HepG2 (cell line): ENCODE data around the gene OTOP2. TPM values are rescaled to one million over a fixed set of nuclear protein-coding genes. Genes with fewer than 3 reads are reported as not detected.

Source experiments
- CENPT ChIP-seq: sonication (generic); formaldehyde crosslinking; IDR thresholded peaks from 2 replicates; pipeline ENCODE4 v1.8.0; 2022; ENCODE audit warnings: low read depth, mild to moderate bottlenecking, moderate library complexity, missing genetic modification reagents
- CHD2 ChIP-seq: IDR thresholded peaks from 2 replicates; pipeline ENCODE4 v1.6.1; 2011; ENCODE audit warnings: low read depth, low read length, improper control_type of control experiment
- ETV6 ChIP-seq: sonication (generic); formaldehyde crosslinking; conservative IDR thresholded peaks from 2 replicates; pipeline ENCODE4 v1.4.0; 2020; ENCODE audit warnings: missing genetic modification reagents
- HES4 ChIP-seq: sonication (generic); formaldehyde crosslinking; IDR thresholded peaks from 2 replicates; pipeline ENCODE4 v1.9.0; 2021; ENCODE audit warnings: mild to moderate bottlenecking, missing genetic modification reagents, borderline replicate concordance
- MATR3 ChIP-seq: sonication (generic); formaldehyde crosslinking; IDR thresholded peaks from 2 replicates; pipeline ENCODE4 v1.4.0; 2020; ENCODE audit warnings: missing genetic modification reagents
- SOX5 ChIP-seq: IDR thresholded peaks from 2 replicates; pipeline ENCODE4 v1.6.1; 2016; ENCODE audit warnings: borderline replicate concordance
- ZBTB20 ChIP-seq: sonication (generic); formaldehyde crosslinking; IDR thresholded peaks from 2 replicates; pipeline ENCODE4 v1.8.1; 2023; ENCODE audit warnings: missing genetic modification reagents, low read depth, mild to moderate bottlenecking, borderline replicate concordance
- ZBTB38 ChIP-seq: sonication (generic); formaldehyde crosslinking; IDR thresholded peaks from 2 replicates; pipeline ENCODE4 v1.5.1; 2020; ENCODE audit warnings: mild to moderate bottlenecking, missing genetic modification reagents
- ZNF33B ChIP-seq: sonication (generic); formaldehyde crosslinking; IDR thresholded peaks from 2 replicates; pipeline ENCODE4 v1.5.1; 2020; ENCODE audit warnings: mild to moderate bottlenecking, missing genetic modification reagents
- ZNF619 ChIP-seq: sonication (generic); formaldehyde crosslinking; IDR thresholded peaks from 2 replicates; pipeline ENCODE4 v1.4.0; 2020; ENCODE audit warnings: mild to moderate bottlenecking, missing genetic modification reagents
- ZNF7 ChIP-seq: IDR thresholded peaks from 2 replicates; pipeline ENCODE4 v1.6.1; 2016; ENCODE audit warnings: missing biosample characterization, missing genetic modification reagents
- ZNF775 ChIP-seq: sonication (generic); formaldehyde crosslinking; IDR thresholded peaks from 2 replicates; pipeline ENCODE4 v1.4.0; 2020; ENCODE audit warnings: missing genetic modification reagents, mild to moderate bottlenecking, moderate library complexity, borderline replicate concordance
- ZNF816 ChIP-seq: sonication (generic); formaldehyde crosslinking; IDR thresholded peaks from 2 replicates; pipeline ENCODE4 v1.8.0; 2022; ENCODE audit warnings: missing genetic modification reagents, mild to moderate bottlenecking, borderline replicate concordance
- polyA plus RNA-seq, 8 experiments: library from polyadenylated mRNA; depleted of rRNA in 3 of 8; stranded (reverse) in 7 of 8; unstranded in 1 of 8; fragments of >200 nt; fragmentation: Illumina TruSeq in 4 of 8; extraction: Trizol in 4 of 8; gene quantifications; 2 replicates each; pipeline versions ENCODE4 v1.2.1 to v1.2.3, GENCODE V29; 2011 to 2016; ENCODE audit warnings: low read depth in 4 of 8, missing spikeins in 1 of 8, mixed read lengths in 1 of 8; ENCODE audit not compliant: insufficient read depth in 1 of 8
- total RNA-seq, 5 experiments: library from RNA; depleted of rRNA; stranded (reverse); fragments of >200 nt; fragmentation: Illumina TruSeq; extraction: Trizol; gene quantifications; 2 replicates each; pipeline ENCODE4 v1.2.3, GENCODE V29; 2016; ENCODE audit warnings: low read depth in 1 of 5
- TF ChIP-seq, protein P1 (sequence below): IDR thresholded peaks from 2 replicates; pipeline ENCODE4 v1.6.1; 2016; ENCODE audit warnings: missing genetic modification reagents, missing compliant biosample characterization
- TF ChIP-seq, protein P2 (sequence below): sonication (generic); formaldehyde crosslinking; IDR thresholded peaks from 2 replicates; pipeline ENCODE4 v1.8.0; 2022; ENCODE audit warnings: missing genetic modification reagents, mild to moderate bottlenecking, moderate library complexity, borderline replicate concordance
- TF ChIP-seq, protein P3 (sequence below): sonication (generic); formaldehyde crosslinking; IDR thresholded peaks from 2 replicates; pipeline ENCODE4 v1.5.0; 2020; ENCODE audit warnings: mild to moderate bottlenecking, missing genetic modification reagents, borderline replicate concordance
- TF ChIP-seq, protein P4 (sequence below): sonication (generic); formaldehyde crosslinking; IDR thresholded peaks from 2 replicates; pipeline ENCODE4 v1.8.1; 2023; ENCODE audit warnings: mild to moderate bottlenecking, missing genetic modification reagents

OTOP2 gene
- total and polyA plus RNA-seq, 2 of the 13 experiments (the other 11 are each of a cell fraction or from before 2014, with no cell fraction given): not detected

DNA sequence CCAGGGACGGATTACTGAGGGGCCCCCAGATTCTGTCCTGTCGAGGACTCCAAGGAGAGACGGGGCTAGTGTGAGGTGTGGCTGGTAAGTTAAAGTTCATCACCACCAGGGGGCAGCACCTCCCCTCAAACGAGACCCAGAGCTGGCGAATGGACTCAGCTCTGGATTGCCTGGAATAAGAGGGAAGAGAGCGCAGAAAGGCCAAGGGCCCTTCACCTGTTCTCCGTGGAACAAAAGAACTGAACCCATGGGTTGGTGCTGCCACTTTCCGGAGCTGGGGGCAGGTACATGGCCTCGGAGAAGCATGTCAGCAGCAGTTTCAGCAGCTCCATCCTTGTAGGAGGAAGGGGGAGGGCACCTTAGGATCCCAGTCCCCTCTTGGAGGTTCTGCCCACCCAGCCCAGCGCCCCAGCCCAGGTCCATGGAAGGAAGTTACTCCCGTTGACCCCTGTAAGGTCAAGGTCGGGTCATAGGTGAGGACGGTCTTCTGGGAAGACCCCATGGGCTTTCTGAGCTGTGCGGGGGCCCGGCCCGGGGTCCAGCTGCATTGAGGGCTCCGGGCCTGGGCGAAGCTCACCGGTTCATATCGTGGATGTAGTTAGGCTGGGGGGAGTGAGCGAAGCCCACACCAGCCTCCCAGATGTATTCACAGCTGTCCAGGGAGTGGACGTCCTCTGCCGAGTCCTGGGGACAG is 37.7 kb downstream of the OTOP2 start (continued):
- TF ChIP-seq ZNF33B (CRISPR knock-in tag) (0 out of 2 replicates have a peak, but pooled peaks have one; percentile 63), ZBTB38 (CRISPR knock-in tag) (no peak), ZNF619 (CRISPR knock-in tag) (no peak), HES4 (CRISPR knock-in tag) (peak; percentile 19; the same call in 1 of the 2 replicates), CHD2 (no peak), CENPT (CRISPR knock-in tag) (no peak), SOX5 (no peak), ETV6 (CRISPR knock-in tag) (no peak), MATR3 (CRISPR knock-in tag) (no peak), ZNF7 (no peak), ZBTB20 (CRISPR knock-in tag) (peak; percentile 53; the same call in 1 of the 2 replicates), ZNF816 (CRISPR knock-in tag) (no peak), ZNF775 (no peak)
- TF ChIP-seq, protein P1, sequence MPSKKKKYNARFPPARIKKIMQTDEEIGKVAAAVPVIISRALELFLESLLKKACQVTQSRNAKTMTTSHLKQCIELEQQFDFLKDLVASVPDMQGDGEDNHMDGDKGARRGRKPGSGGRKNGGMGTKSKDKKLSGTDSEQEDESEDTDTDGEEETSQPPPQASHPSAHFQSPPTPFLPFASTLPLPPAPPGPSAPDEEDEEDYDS (CRISPR knock-in tag): no peak
- TF ChIP-seq, protein P2, sequence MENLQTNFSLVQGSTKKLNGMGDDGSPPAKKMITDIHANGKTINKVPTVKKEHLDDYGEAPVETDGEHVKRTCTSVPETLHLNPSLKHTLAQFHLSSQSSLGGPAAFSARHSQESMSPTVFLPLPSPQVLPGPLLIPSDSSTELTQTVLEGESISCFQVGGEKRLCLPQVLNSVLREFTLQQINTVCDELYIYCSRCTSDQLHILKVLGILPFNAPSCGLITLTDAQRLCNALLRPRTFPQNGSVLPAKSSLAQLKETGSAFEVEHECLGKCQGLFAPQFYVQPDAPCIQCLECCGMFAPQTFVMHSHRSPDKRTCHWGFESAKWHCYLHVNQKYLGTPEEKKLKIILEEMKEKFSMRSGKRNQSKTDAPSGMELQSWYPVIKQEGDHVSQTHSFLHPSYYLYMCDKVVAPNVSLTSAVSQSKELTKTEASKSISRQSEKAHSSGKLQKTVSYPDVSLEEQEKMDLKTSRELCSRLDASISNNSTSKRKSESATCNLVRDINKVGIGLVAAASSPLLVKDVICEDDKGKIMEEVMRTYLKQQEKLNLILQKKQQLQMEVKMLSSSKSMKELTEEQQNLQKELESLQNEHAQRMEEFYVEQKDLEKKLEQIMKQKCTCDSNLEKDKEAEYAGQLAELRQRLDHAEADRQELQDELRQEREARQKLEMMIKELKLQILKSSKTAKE (CRISPR knock-in tag): no peak
- TF ChIP-seq, protein P3, sequence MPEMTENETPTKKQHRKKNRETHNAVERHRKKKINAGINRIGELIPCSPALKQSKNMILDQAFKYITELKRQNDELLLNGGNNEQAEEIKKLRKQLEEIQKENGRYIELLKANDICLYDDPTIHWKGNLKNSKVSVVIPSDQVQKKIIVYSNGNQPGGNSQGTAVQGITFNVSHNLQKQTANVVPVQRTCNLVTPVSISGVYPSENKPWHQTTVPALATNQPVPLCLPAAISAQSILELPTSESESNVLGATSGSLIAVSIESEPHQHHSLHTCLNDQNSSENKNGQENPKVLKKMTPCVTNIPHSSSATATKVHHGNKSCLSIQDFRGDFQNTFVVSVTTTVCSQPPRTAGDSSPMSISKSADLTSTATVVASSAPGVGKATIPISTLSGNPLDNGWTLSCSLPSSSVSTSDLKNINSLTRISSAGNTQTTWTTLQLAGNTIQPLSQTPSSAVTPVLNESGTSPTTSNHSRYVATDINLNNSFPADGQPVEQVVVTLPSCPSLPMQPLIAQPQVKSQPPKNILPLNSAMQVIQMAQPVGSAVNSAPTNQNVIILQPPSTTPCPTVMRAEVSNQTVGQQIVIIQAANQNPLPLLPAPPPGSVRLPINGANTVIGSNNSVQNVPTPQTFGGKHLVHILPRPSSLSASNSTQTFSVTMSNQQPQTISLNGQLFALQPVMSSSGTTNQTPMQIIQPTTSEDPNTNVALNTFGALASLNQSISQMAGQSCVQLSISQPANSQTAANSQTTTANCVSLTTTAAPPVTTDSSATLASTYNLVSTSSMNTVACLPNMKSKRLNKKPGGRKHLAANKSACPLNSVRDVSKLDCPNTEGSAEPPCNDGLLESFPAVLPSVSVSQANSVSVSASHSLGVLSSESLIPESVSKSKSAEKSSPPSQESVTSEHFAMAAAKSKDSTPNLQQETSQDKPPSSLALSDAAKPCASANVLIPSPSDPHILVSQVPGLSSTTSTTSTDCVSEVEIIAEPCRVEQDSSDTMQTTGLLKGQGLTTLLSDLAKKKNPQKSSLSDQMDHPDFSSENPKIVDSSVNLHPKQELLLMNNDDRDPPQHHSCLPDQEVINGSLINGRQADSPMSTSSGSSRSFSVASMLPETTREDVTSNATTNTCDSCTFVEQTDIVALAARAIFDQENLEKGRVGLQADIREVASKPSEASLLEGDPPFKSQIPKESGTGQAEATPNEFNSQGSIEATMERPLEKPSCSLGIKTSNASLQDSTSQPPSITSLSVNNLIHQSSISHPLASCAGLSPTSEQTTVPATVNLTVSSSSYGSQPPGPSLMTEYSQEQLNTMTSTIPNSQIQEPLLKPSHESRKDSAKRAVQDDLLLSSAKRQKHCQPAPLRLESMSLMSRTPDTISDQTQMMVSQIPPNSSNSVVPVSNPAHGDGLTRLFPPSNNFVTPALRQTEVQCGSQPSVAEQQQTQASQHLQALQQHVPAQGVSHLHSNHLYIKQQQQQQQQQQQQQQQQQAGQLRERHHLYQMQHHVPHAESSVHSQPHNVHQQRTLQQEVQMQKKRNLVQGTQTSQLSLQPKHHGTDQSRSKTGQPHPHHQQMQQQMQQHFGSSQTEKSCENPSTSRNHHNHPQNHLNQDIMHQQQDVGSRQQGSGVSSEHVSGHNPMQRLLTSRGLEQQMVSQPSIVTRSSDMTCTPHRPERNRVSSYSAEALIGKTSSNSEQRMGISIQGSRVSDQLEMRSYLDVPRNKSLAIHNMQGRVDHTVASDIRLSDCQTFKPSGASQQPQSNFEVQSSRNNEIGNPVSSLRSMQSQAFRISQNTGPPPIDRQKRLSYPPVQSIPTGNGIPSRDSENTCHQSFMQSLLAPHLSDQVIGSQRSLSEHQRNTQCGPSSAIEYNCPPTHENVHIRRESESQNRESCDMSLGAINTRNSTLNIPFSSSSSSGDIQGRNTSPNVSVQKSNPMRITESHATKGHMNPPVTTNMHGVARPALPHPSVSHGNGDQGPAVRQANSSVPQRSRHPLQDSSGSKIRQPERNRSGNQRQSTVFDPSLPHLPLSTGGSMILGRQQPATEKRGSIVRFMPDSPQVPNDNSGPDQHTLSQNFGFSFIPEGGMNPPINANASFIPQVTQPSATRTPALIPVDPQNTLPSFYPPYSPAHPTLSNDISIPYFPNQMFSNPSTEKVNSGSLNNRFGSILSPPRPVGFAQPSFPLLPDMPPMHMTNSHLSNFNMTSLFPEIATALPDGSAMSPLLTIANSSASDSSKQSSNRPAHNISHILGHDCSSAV (CRISPR knock-in tag): no peak
- TF ChIP-seq, protein P4, sequence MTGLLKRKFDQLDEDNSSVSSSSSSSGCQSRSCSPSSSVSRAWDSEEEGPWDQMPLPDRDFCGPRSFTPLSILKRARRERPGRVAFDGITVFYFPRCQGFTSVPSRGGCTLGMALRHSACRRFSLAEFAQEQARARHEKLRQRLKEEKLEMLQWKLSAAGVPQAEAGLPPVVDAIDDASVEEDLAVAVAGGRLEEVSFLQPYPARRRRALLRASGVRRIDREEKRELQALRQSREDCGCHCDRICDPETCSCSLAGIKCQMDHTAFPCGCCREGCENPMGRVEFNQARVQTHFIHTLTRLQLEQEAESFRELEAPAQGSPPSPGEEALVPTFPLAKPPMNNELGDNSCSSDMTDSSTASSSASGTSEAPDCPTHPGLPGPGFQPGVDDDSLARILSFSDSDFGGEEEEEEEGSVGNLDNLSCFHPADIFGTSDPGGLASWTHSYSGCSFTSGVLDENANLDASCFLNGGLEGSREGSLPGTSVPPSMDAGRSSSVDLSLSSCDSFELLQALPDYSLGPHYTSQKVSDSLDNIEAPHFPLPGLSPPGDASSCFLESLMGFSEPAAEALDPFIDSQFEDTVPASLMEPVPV (CRISPR knock-in tag): no peak
